ENCODE measurements around the gene ZNF627.

Gene ZNF627

GRCh38 chr19:11576227-11576626 is 21.1 kb upstream of the ZNF627 start:
- H3K4me1 ChIP-seq (ENCODE audit: control insufficient read depth, insufficient read depth, low read length): peaks cover 11% of the 10 kb centered on the region; the same call in 1 of the 2 replicates
- H3K9me3 ChIP-seq (ENCODE audit: control insufficient read depth, insufficient read depth, low read depth, low read length): no peaks in the 10 kb centered on the region
- no peaks in the 10 kb centered on the region; the same call in 1 of the 2 replicates for H3K27me3 ChIP-seq (ENCODE audit: control insufficient read depth, insufficient read depth, low read length)
- no peak overlapping the region for H3K4me3 ChIP-seq (ENCODE audit: low read depth, low read length)
- H3K27ac ChIP-seq (ENCODE audit: low read depth, low read length): no peak overlapping the region
- no peak overlapping the region for H3K9ac ChIP-seq (ENCODE audit: low read length)
- no peaks in the 10 kb centered on the region for H3K36me3 ChIP-seq (ENCODE audit: control insufficient read depth, insufficient read depth, low read length)

GRCh38 chr19:11577451-11578257 is 19.6 kb upstream of the ZNF627 start, which contains the start of gene ACP5:
ACP5 (minus strand) TSS chr19:11577645; CDS start chr19:11577317, 328 bp downstream.
- peaks cover 11% of the 10 kb centered on the region; the same call in 1 of the 2 replicates for H3K4me1 ChIP-seq (ENCODE audit: control insufficient read depth, insufficient read depth, low read length)
- H3K9me3 ChIP-seq (ENCODE audit: control insufficient read depth, insufficient read depth, low read depth, low read length): no peaks in the 10 kb centered on the region
- no peaks in the 10 kb centered on the region for H3K36me3 ChIP-seq (ENCODE audit: control insufficient read depth, insufficient read depth, low read length)
- no peak within 1 kb of the TSS for H3K27ac ChIP-seq (ENCODE audit: low read depth, low read length)
- H3K27me3 ChIP-seq (ENCODE audit: control insufficient read depth, insufficient read depth, low read length): no peaks in the 10 kb centered on the region; the same call in 1 of the 2 replicates
- no peak within 1 kb of the TSS for H3K9ac ChIP-seq (ENCODE audit: low read length)
- peak within 1 kb of the TSS; percentile 48; the same call in 1 of the 2 replicates for H3K4me3 ChIP-seq (ENCODE audit: low read depth, low read length)

GRCh38 chr19:11578258-11579142 is 18.8 kb upstream of the ZNF627 start:
- Histone ChIP-seq H3K4me1 (ENCODE audit: control insufficient read depth, insufficient read depth, low read length) (peaks cover 11% of the 10 kb centered on the region; the same call in 1 of the 2 replicates), H3K36me3 (ENCODE audit: control insufficient read depth, insufficient read depth, low read length) (no peaks in the 10 kb centered on the region), H3K9me3 (ENCODE audit: control insufficient read depth, insufficient read depth, low read depth, low read length) (no peaks in the 10 kb centered on the region), H3K27me3 (ENCODE audit: control insufficient read depth, insufficient read depth, low read length) (no peaks in the 10 kb centered on the region; the same call in 1 of the 2 replicates), H3K9ac (ENCODE audit: low read length) (no peak overlapping the region), H3K4me3 (ENCODE audit: low read depth, low read length) (peak overlapping the region; percentile 48; the same call in 1 of the 2 replicates), H3K27ac (ENCODE audit: low read depth, low read length) (no peak overlapping the region)

- no peaks in the 10 kb centered on the region; the same call in 1 of the 2 replicates for H3K27me3 ChIP-seq (ENCODE audit: control insufficient read depth, insufficient read depth, low read length)
- H3K27ac ChIP-seq (ENCODE audit: low read depth, low read length): no peak overlapping the region
- H3K4me3 ChIP-seq (ENCODE audit: low read depth, low read length): no peak overlapping the region
- no peaks in the 10 kb centered on the region for H3K36me3 ChIP-seq (ENCODE audit: control insufficient read depth, insufficient read depth, low read length)
- H3K4me1 ChIP-seq (ENCODE audit: control insufficient read depth, insufficient read depth, low read length): peaks cover 11% of the 10 kb centered on the region; the same call in 1 of the 2 replicates
- H3K9ac ChIP-seq (ENCODE audit: low read length): no peak overlapping the region
- H3K9me3 ChIP-seq (ENCODE audit: control insufficient read depth, insufficient read depth, low read depth, low read length): no peaks in the 10 kb centered on the region
Observed at GRCh38 chr19:11580116-11580515, 17.2 kb upstream of the ZNF627 start.

DNA sequence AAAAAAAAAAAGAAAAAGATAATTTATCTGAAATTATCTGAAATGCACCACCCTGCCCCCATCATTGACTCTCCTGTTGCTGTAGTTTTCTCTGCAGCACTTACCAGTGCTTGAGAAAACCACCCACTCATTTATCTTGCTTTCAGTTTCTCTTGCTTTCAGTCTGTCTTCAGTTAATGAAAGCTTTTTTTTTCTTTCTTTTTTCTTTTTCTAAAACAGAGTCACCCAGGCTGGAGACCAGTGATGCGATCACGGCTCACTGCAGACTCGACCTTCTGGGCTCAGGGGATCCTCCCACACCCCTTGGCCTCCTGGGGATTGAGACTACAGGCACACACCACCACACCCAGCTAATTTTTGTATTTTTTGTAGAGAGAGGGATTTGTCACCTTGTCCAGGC is 15.5 kb upstream of the ZNF627 start:
- no peak overlapping the region for H3K27ac ChIP-seq (ENCODE audit: low read depth, low read length)
- no peak overlapping the region for H3K4me3 ChIP-seq (ENCODE audit: low read depth, low read length)

GRCh38 chr19:11586331-11586730 is 11.0 kb upstream of the ZNF627 start:
- H3K27ac ChIP-seq (ENCODE audit: low read depth, low read length): no peak overlapping the region
- no peak overlapping the region for H3K4me3 ChIP-seq (ENCODE audit: low read depth, low read length)
- H3K36me3 ChIP-seq (ENCODE audit: control insufficient read depth, insufficient read depth, low read length): no peaks in the 10 kb centered on the region
- H3K4me1 ChIP-seq (ENCODE audit: control insufficient read depth, insufficient read depth, low read length): no peaks in the 10 kb centered on the region
- no peaks in the 10 kb centered on the region for H3K9me3 ChIP-seq (ENCODE audit: control insufficient read depth, insufficient read depth, low read depth, low read length)
- H3K27me3 ChIP-seq (ENCODE audit: control insufficient read depth, insufficient read depth, low read length): no peaks in the 10 kb centered on the region
- H3K9ac ChIP-seq (ENCODE audit: low read length): no peak overlapping the region

More for the DNA sequence above, 15.5 kb upstream of the ZNF627 start:
- no peaks in the 10 kb centered on the region for H3K9me3 ChIP-seq (ENCODE audit: control insufficient read depth, insufficient read depth, low read depth, low read length)
- peaks cover 11% of the 10 kb centered on the region; the same call in 1 of the 2 replicates for H3K4me1 ChIP-seq (ENCODE audit: control insufficient read depth, insufficient read depth, low read length)
- H3K27me3 ChIP-seq (ENCODE audit: control insufficient read depth, insufficient read depth, low read length): no peaks in the 10 kb centered on the region; the same call in 1 of the 2 replicates
- no peaks in the 10 kb centered on the region for H3K36me3 ChIP-seq (ENCODE audit: control insufficient read depth, insufficient read depth, low read length)
- no peak overlapping the region for H3K9ac ChIP-seq (ENCODE audit: low read length)

DNA sequence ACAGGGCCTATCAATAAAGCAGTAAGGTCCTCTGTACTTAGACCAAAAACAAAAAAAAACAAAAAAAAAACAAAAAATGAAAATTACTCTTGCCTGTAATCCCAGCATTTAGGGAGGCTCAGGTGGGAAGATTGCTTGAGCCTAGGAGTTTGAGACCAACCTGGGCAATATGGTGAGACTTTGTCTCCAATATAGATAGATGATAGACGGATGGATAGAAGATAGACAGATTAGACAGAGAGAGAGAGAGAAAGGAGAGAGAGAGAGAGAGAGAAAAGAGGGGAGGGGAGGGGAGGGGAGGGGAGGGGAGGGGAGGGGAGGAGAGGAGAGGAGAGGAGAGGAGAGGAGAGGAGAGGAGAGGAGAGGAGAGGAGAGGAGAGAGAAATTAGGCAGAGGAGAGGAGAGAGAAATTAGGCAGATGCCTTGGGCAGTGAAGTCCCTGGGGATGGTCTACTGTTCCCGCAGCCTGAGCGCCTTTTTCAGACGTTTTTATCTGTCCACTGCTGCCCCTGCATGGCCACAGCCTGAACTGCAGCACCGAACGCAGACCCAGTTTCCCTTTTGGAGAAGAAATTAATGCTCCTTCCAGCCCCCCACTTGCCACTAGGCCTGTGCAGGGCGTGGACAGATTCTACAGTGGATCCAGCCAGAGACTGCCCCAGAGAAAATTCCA is 9.8 kb upstream of the ZNF627 start:
- H3K4me3 ChIP-seq (ENCODE audit: low read depth, low read length): no peak overlapping the region

DNA sequence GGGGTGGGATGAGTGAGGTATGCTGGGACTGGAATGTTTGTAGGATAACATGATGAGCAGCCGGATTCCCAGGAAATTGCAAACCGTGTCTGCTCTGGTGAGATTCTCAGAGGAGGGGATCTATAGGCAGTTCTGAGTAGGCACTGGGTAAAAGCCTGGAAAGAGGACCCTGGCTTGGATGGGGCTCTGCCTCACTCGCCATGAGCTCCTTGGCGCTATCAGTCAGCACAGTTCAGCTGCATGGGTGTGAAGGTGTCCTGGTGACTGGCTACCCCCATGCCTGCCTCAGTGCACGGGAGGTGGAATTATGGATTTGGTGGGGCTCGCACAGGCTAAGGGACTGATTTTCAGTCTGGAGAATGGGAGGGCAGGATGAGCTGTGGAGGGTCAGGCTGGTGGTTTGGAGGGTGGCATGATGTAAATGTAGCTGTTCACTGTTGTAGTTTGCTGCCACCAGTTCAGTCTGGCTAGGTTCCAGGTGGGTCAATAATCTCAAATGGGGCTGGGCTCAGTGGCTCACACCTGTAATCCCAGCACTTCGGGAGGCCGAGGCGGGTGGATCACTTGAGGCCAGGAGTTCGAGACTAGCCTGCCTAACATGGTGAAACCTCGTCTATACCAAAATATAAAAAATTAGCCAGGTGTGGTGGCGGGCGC is 9.2 kb upstream of the ZNF627 start:
- Histone ChIP-seq H3K27me3 (ENCODE audit: control insufficient read depth, insufficient read depth, low read length) (no peaks in the 10 kb centered on the region), H3K9me3 (ENCODE audit: control insufficient read depth, insufficient read depth, low read depth, low read length) (no peaks in the 10 kb centered on the region), H3K4me3 (ENCODE audit: low read depth, low read length) (no peak overlapping the region), H3K27ac (ENCODE audit: low read depth, low read length) (no peak overlapping the region), H3K36me3 (ENCODE audit: control insufficient read depth, insufficient read depth, low read length) (no peaks in the 10 kb centered on the region), H3K4me1 (ENCODE audit: control insufficient read depth, insufficient read depth, low read length) (no peaks in the 10 kb centered on the region), H3K9ac (ENCODE audit: low read length) (no peak overlapping the region)

More for the DNA sequence above, 9.8 kb upstream of the ZNF627 start:
- H3K9me3 ChIP-seq (ENCODE audit: control insufficient read depth, insufficient read depth, low read depth, low read length): no peaks in the 10 kb centered on the region
- no peak overlapping the region for H3K9ac ChIP-seq (ENCODE audit: low read length)
- H3K27me3 ChIP-seq (ENCODE audit: control insufficient read depth, insufficient read depth, low read length): no peaks in the 10 kb centered on the region
- no peaks in the 10 kb centered on the region for H3K36me3 ChIP-seq (ENCODE audit: control insufficient read depth, insufficient read depth, low read length)
- no peak overlapping the region for H3K27ac ChIP-seq (ENCODE audit: low read depth, low read length)
- no peaks in the 10 kb centered on the region for H3K4me1 ChIP-seq (ENCODE audit: control insufficient read depth, insufficient read depth, low read length)

DNA sequence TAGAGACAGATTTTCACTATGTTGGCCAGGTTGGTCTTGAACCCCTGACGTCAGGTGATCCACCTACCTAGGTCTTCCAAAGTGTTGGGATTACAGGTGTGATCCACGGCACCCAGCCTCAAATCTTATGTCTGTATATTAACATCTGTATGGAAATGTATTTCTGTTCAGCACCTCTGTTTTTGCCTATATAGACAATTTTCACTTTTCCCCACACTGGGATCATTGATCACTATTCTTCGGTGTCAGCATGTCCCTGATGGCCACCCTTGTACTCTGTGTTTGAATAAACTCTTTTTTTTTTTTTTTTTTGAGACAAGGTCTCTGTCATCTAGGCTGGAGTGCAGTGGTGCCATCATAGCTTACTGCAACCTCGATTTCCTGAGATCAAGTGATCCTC is 3.2 kb upstream of the ZNF627 start:
- Histone ChIP-seq H3K4me1 (ENCODE audit: control insufficient read depth, insufficient read depth, low read length) (no peaks in the 10 kb centered on the region), H3K27me3 (ENCODE audit: control insufficient read depth, insufficient read depth, low read length) (no peaks in the 10 kb centered on the region), H3K4me3 (ENCODE audit: low read depth, low read length) (no peak overlapping the region), H3K27ac (ENCODE audit: low read depth, low read length) (no peak overlapping the region), H3K9ac (ENCODE audit: low read length) (no peak overlapping the region), H3K36me3 (ENCODE audit: control insufficient read depth, insufficient read depth, low read length) (peaks cover 4% of the 10 kb centered on the region), H3K9me3 (ENCODE audit: control insufficient read depth, insufficient read depth, low read depth, low read length) (no peaks in the 10 kb centered on the region)

DNA sequence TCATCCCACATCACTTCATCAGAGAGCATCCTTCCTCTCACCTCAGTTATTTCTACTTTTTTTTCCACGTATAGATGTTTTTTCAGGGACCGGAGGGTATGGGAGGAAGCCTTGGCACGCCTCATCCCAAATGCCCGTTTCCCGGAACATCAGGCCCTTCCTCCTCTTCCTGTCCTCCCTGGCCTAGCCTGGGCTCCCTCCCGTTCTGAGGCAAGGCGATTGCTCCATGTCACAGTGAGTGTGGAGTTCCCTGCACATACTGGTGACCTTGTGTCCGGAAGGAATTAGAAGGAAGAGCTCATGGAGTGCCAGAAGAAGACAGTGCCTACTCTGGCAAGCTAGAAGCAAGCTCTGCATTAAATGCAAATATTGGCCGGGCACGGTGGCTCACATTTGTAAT is 1.1 kb upstream of the ZNF627 start:
- H3K36me3 ChIP-seq (ENCODE audit: control insufficient read depth, insufficient read depth, low read length): peaks cover 17% of the 10 kb centered on the region
- H3K4me3 ChIP-seq (ENCODE audit: low read depth, low read length): no peak overlapping the region
- H3K9ac ChIP-seq (ENCODE audit: low read length): no peak overlapping the region
- H3K27me3 ChIP-seq (ENCODE audit: control insufficient read depth, insufficient read depth, low read length): no peaks in the 10 kb centered on the region
- peaks cover 2% of the 10 kb centered on the region; the same call in 1 of the 2 replicates for H3K9me3 ChIP-seq (ENCODE audit: control insufficient read depth, insufficient read depth, low read depth, low read length)
- H3K27ac ChIP-seq (ENCODE audit: low read depth, low read length): no peak overlapping the region
- no peaks in the 10 kb centered on the region for H3K4me1 ChIP-seq (ENCODE audit: control insufficient read depth, insufficient read depth, low read length)

Data from HUES6 (cell line).